GM12878 (cell line): ENCODE data around the gene ZFPM1. TPM values are rescaled to one million over a fixed set of nuclear protein-coding genes. Genes with fewer than 3 reads are reported as not detected.

Experiments
- ATAC-seq: fragments of 200-7000 bp; cut with Tn5 transposase; 3 replicates; pipeline ENCODE4 v1.9.1; 2020; ENCODE audit warnings: mild to moderate bottlenecking, moderate library complexity
- BruUV-seq: library from RNA; stranded (reverse); fragments of 400-500 nt; replicated peaks from 2 replicates; lab custom pipeline; 2021; lab: Mats Ljungman, UMichigan
- CTCF ChIA-PET: fragments of 300-600 bp; sonication (Branson Sonifier 250); formaldehyde crosslinking; extraction: SDS; loops from one replicate; lab custom pipeline; 2021; ENCODE audit warnings: inconsistent platforms; lab: Yijun Ruan, JAX
- POLR2A ChIA-PET: fragments of 350-600 bp; formaldehyde crosslinking; extraction: SDS; loops from one replicate; lab custom pipeline; 2021; ENCODE audit warnings: inconsistent platforms; lab: Charles Lee
- RAD21 ChIA-PET: fragments of 300-600 bp; sonication (Branson Sonifier 250); formaldehyde crosslinking; loops from one replicate; lab custom pipeline; 2023; ENCODE audit warnings: antibody characterized with exemption; ENCODE audit not compliant: unreplicated experiment; lab: Charles Lee
- SMC1A ChIA-PET: fragments of 300-600 bp; sonication (Branson Sonifier 250); formaldehyde crosslinking; loops from one replicate; lab custom pipeline; 2023; ENCODE audit not compliant: unreplicated experiment, uncharacterized antibody; lab: Charles Lee
- DNase-seq: peaks from one replicate; pipeline ENCODE4 v3.0.0-alpha.2; 2011; ENCODE audit warnings: low read depth, low spot score
- FAIRE-seq: peaks from 3 replicates; lab custom pipeline; 2011; peaks lifted over from hg19 to GRCh38; lab: Jason Lieb, UNC
- H2AFZ ChIP-seq: 2 replicates; pipeline ENCODE4 v1.6.0; 2011; ENCODE audit warnings: low read depth, low read length, control low read depth; ENCODE audit not compliant: control insufficient read depth
- H3K27ac ChIP-seq: 2 replicates; pipeline ENCODE4 v1.5.1; 2011; ENCODE audit warnings: control low read depth; ENCODE audit not compliant: control insufficient read depth, insufficient read depth
- H3K27me3 ChIP-seq, 2 experiments: replicated peaks in 1 of 2; 2 replicates each; pipeline versions ENCODE4 v1.6.0 to v1.6.1; 2011; ENCODE audit warnings: low read length in 1 of 2; ENCODE audit not compliant: control insufficient read depth in 2 of 2, insufficient read depth in 2 of 2
- H3K36me3 ChIP-seq, 2 experiments: 2 replicates each; pipeline ENCODE4 v1.5.1; 2011; ENCODE audit warnings: low read length in 1 of 2; ENCODE audit not compliant: control insufficient read depth in 2 of 2, insufficient read depth in 2 of 2
- H3K4me1 ChIP-seq: 2 replicates; pipeline ENCODE4 v1.6.1; 2011; ENCODE audit warnings: mild to moderate bottlenecking, low read length, moderate library complexity, mixed read lengths; ENCODE audit not compliant: control insufficient read depth, insufficient read depth
- H3K4me2 ChIP-seq: 2 replicates; pipeline ENCODE4 v1.6.0; 2011; ENCODE audit warnings: control low read depth; ENCODE audit not compliant: control insufficient read depth, insufficient read depth
- H3K4me3 ChIP-seq: fragments of 200-600 bp; sonication (generic); 2 replicates; pipeline ENCODE4 v1.5.1; 2016
- H3K79me2 ChIP-seq: 2 replicates; pipeline ENCODE4 v1.6.0; 2011; ENCODE audit warnings: low read length; ENCODE audit not compliant: control insufficient read depth, insufficient read depth
- H3K9ac ChIP-seq: 2 replicates; pipeline ENCODE4 v1.8.0; 2011; ENCODE audit warnings: low read length, control low read depth, mixed read lengths; ENCODE audit not compliant: control insufficient read depth, insufficient read depth
- H3K9me3 ChIP-seq: replicated peaks from 3 replicates; pipeline ENCODE4 v1.5.1; 2011; ENCODE audit warnings: mild to moderate bottlenecking, low read length; ENCODE audit not compliant: control insufficient read depth, insufficient read depth
- H4K20me1 ChIP-seq: 2 replicates; pipeline ENCODE4 v1.6.0; 2011; ENCODE audit not compliant: control insufficient read depth, insufficient read depth
- ATF7 ChIP-seq: fragments of 450-650 bp; IDR thresholded peaks from 2 replicates; pipeline ENCODE4 v1.6.1; 2016; ENCODE audit warnings: low read depth, mild to moderate bottlenecking
- CBX3 ChIP-seq: fragments of 200-600 bp; sonication (generic); IDR thresholded peaks from 2 replicates; pipeline ENCODE4 v1.6.1; 2016; ENCODE audit warnings: low read depth, borderline replicate concordance
- CEBPB ChIP-seq, 2 experiments: fragments of 150-350 bp in 1 of 2; IDR thresholded peaks; 2 replicates each; pipeline ENCODE4 v1.6.1; 2012 to 2014; ENCODE audit warnings: low read depth in 2 of 2, low read length in 2 of 2, borderline replicate concordance in 1 of 2, inconsistent platforms in 1 of 2
- E2F4 ChIP-seq: IDR thresholded peaks from 2 replicates; pipeline ENCODE4 v1.6.1; 2012; ENCODE audit warnings: low read depth, low read length, improper control_type of control experiment
- HDAC6 ChIP-seq: fragments of 200-600 bp; sonication (generic); IDR thresholded peaks from one replicate; pipeline ENCODE4 v1.8.0; 2017; ENCODE audit warnings: antibody characterized with exemption; ENCODE audit not compliant: unreplicated experiment
- NRF1 ChIP-seq: conservative IDR thresholded peaks from 2 replicates; pipeline ENCODE4 v1.6.1; 2011; ENCODE audit warnings: mild to moderate bottlenecking, low read depth, low read length, improper control_type of control experiment
- PAX8 ChIP-seq: fragments of 450-650 bp; IDR thresholded peaks from 2 replicates; pipeline ENCODE4 v1.6.1; 2017; ENCODE audit warnings: mild to moderate bottlenecking, moderate library complexity
- PBX3 ChIP-seq: IDR thresholded peaks from 2 replicates; pipeline ENCODE4 v1.6.1; 2011; ENCODE audit warnings: mild to moderate bottlenecking, low read depth, low read length, moderate library complexity; ENCODE audit not compliant: insufficient replicate concordance
- POLR2AphosphoS2 ChIP-seq: IDR thresholded peaks from 2 replicates; pipeline ENCODE4 v1.6.1; 2011; ENCODE audit warnings: low read depth, mild to moderate bottlenecking, low read length, improper control_type of control experiment, moderate library complexity
- RELB ChIP-seq: fragments of 450-650 bp; IDR thresholded peaks from 2 replicates; pipeline ENCODE4 v1.6.1; 2017; ENCODE audit warnings: low read depth, mild to moderate bottlenecking, moderate library complexity
- ZBED1 ChIP-seq: IDR thresholded peaks from 2 replicates; pipeline ENCODE4 v1.6.1; 2016; ENCODE audit warnings: borderline replicate concordance
- ZNF622 ChIP-seq: fragments of 450-650 bp; IDR thresholded peaks from 2 replicates; pipeline ENCODE4 v1.6.1; 2017; ENCODE audit warnings: mild to moderate bottlenecking, inconsistent platforms
- WGBS: methylation state at CpG from one replicate; pipeline ENCODE4 v1.1.6; 2016; ENCODE audit warnings: low lambda C conversion rate; ENCODE audit not compliant: insufficient replicate concordance, insufficient coverage; ENCODE audit errors: missing lambda C conversion rate; 5-methylcytosine and 5-hydroxymethylcytosine counted together
- in situ Hi-C: fragments of 300-500 bp; cut with MboI; formaldehyde crosslinking; loops from 9 replicates; pipeline ENCODE4 v1.14.3; 2018; ENCODE audit warnings: mixed read lengths
- intact Hi-C: fragments of 100-400 bp; cut with micrococcal nuclease; formaldehyde crosslinking; loops from one replicate; pipeline ENCODE4 v1.14.2; 2022; ENCODE audit not compliant: unreplicated experiment
- polyA plus RNA-seq, 11 experiments: library from polyadenylated mRNA; depleted of rRNA in 4 of 11; unstranded in 6 of 11; stranded (reverse) in 5 of 11; fragments of >200 nt; fragmentation: Nextera tagmentation in 4 of 11; fragmentation: Illumina TruSeq in 1 of 11; extraction: Ambion mirVana in 4 of 11; extraction: Trizol in 1 of 11; gene quantifications; 1 replicate in 1 of 11; 2 replicates in 10 of 11; pipeline versions ENCODE4 v1.2.1 to v1.2.3, GENCODE V29; 2011 to 2016; ENCODE audit warnings: inconsistent platforms in 2 of 11, missing spikeins in 2 of 11, low read depth in 1 of 11
- total RNA-seq, 4 experiments: library from RNA; depleted of rRNA in 3 of 4; stranded (reverse); fragments of >200 nt in 3 of 4; fragmentation: Illumina TruSeq in 1 of 4; extraction: Trizol in 1 of 4; gene quantifications; 2 replicates each; pipeline versions ENCODE4 v1.2.1 to v1.2.3, GENCODE V29; 2013 to 2021
- TF ChIP-seq, protein P1 (sequence below): fragments of 450-650 bp; IDR thresholded peaks from 2 replicates; pipeline ENCODE4 v1.6.1; 2017; ENCODE audit warnings: mild to moderate bottlenecking, moderate library complexity

The ZFPM1 gene
- total and polyA plus RNA-seq, 10 of the 15 experiments (the other 5 are each of a cell fraction or from before 2014, with no cell fraction given): 0.02 to 5.1 (median 0.30) TPM

DNA sequence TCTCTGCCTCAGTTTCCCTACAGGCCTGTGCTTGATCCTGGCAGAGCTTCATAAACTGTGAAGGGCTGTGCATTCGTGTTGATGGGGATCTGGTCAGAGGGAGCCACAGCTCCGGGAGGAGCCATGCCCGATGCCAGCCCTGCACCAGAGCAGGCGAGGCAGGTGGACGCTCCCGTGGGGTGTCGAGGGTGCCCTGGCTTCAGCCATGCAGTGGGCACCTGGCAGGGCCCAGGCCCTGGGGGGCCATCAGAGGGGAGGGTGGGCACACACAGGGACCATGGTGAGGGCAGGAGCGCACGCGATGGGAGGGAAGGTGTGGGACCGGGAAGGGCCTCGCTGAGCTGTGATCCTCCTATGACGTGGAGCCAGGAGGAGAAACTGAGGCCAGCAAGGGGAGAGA is 22.0 kb downstream of the ZFPM1 start (continued):
- no peak for TF ChIP-seq CBX3
- TF ChIP-seq, all 136 proteins: peak for 0

GRCh38 chr16:88476203-88476602 is 23.1 kb downstream of the ZFPM1 start:
- ChIA-PET RAD21 (no interaction called here), SMC1A (no interaction called here)
- peaks cover 9% of the 10 kb centered on the region for H3K4me1 ChIP-seq
- no peak for TF ChIP-seq HDAC6
- no peak for TF ChIP-seq ATF7
- TF ChIP-seq POLR2AphosphoS2: no peak
- TF ChIP-seq, protein P1, sequence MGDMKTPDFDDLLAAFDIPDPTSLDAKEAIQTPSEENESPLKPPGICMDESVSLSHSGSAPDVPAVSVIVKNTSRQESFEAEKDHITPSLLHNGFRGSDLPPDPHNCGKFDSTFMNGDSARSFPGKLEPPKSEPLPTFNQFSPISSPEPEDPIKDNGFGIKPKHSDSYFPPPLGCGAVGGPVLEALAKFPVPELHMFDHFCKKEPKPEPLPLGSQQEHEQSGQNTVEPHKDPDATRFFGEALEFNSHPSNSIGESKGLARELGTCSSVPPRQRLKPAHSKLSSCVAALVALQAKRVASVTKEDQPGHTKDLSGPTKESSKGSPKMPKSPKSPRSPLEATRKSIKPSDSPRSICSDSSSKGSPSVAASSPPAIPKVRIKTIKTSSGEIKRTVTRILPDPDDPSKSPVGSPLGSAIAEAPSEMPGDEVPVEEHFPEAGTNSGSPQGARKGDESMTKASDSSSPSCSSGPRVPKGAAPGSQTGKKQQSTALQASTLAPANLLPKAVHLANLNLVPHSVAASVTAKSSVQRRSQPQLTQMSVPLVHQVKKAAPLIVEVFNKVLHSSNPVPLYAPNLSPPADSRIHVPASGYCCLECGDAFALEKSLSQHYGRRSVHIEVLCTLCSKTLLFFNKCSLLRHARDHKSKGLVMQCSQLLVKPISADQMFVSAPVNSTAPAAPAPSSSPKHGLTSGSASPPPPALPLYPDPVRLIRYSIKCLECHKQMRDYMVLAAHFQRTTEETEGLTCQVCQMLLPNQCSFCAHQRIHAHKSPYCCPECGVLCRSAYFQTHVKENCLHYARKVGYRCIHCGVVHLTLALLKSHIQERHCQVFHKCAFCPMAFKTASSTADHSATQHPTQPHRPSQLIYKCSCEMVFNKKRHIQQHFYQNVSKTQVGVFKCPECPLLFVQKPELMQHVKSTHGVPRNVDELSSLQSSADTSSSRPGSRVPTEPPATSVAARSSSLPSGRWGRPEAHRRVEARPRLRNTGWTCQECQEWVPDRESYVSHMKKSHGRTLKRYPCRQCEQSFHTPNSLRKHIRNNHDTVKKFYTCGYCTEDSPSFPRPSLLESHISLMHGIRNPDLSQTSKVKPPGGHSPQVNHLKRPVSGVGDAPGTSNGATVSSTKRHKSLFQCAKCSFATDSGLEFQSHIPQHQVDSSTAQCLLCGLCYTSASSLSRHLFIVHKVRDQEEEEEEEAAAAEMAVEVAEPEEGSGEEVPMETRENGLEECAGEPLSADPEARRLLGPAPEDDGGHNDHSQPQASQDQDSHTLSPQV: no peak
- no peak for TF ChIP-seq ZNF622
- TF ChIP-seq RELB: no peak
- no peak for TF ChIP-seq CEBPB (IDR thresholded peaks at IDR 0.05; ENCODE audit: borderline replicate concordance in 1 of 2, low read depth in 2 of 2, low read length in 2 of 2)
- TF ChIP-seq E2F4: no peak
- no peak for TF ChIP-seq ZBED1
- TF ChIP-seq NRF1: no peak
- no peak for TF ChIP-seq PBX3
- no peak for TF ChIP-seq PAX8

More at GRCh38 chr16:88476203-88476602, 23.1 kb downstream of the ZFPM1 start:
- Histone ChIP-seq H2AFZ (no peak overlapping the region), H3K9me3 (no peaks in the 10 kb centered on the region), H3K4me3 (no peak overlapping the region), H3K36me3 (no peaks in the 10 kb centered on the region), H3K9ac (no peak overlapping the region), H3K79me2 (no peaks in the 10 kb centered on the region), H3K27ac (no peak overlapping the region), H3K27me3 (no peaks in the 10 kb centered on the region), H3K4me2 (no peak overlapping the region), H4K20me1 (peaks cover 4% of the 10 kb centered on the region; the same call in 1 of the 2 replicates)
- CTCF ChIA-PET: no interaction called here
- intact Hi-C loops (no loop called here), in situ Hi-C loops (no loop called here)
- ATAC-seq: no peak
- BruUV-seq: no TSS peak
- no peak for DNase-seq
- POLR2A ChIA-PET: no interaction called here
- 72% methylated on average over 13 of the region's 14 CpGs for WGBS
- FAIRE-seq: no peak
